Measurements from ENCODE around the gene SPTB.

- no peak for TF ChIP-seq CTCF (IDR thresholded peaks at IDR 0.05; ENCODE audit: borderline replicate concordance, extremely low read depth, low read length, poor library complexity, severe bottlenecking)
- TF ChIP-seq EZH2 (IDR thresholded peaks at IDR 0.05; ENCODE audit: borderline replicate concordance, low read depth, low read length, severe bottlenecking), result no peak
Observed at GRCh38 chr14:64807551-64807950, 72.2 kb downstream of the SPTB start.

Measured in DND-41 (cell line).